LNCAP (cell line): Measurements from ENCODE around the gene PTMA.

ENCODE experiments used
- CTCF ChIP-seq: fragments of 450-650 bp; IDR thresholded peaks from 2 replicates; pipeline ENCODE4 v1.5.1; 2017; ENCODE audit warnings: mild to moderate bottlenecking

The PTMA gene

GRCh38 chr2:231664727-231665126 lies 43.6 kb upstream of the PTMA start:
- TF ChIP-seq CTCF = no peak

- no peak for TF ChIP-seq CTCF
Measured at GRCh38 chr2:231665245-231666170, 42.8 kb upstream of the PTMA start.

GRCh38 chr2:231666171-231667095 lies 41.9 kb upstream of the PTMA start:
- no peak for TF ChIP-seq CTCF

GRCh38 chr2:231667096-231667427 lies 41.3 kb upstream of the PTMA start:
- TF ChIP-seq CTCF = no peak

- TF ChIP-seq CTCF = no peak
Measured at GRCh38 chr2:231667496-231667895, 40.8 kb upstream of the PTMA start.

GRCh38 chr2:231668981-231669380 lies 39.3 kb upstream of the PTMA start:
- TF ChIP-seq CTCF = no peak

GRCh38 chr2:231671270-231672050 lies 36.9 kb upstream of the PTMA start:
- no peak for TF ChIP-seq CTCF
